K562 (cell line): ENCODE data around the gene ADI1. TPM values are rescaled to one million over a fixed set of nuclear protein-coding genes. Genes with fewer than 3 reads are reported as not detected.

Experiments used
- ATAC-seq: fragments of 200-7000 bp; cut with Tn5 transposase; 3 replicates; pipeline ENCODE4 v1.9.1; 2020; ENCODE audit warnings: moderate library complexity
- BruUV-seq: library from RNA; stranded (reverse); fragments of 400-500 nt; replicated peaks from 2 replicates; lab custom pipeline; 2021; lab: Mats Ljungman, UMichigan
- CTCF ChIA-PET: fragments of 300-600 bp; formaldehyde crosslinking; extraction: SDS; loops from one replicate; lab custom pipeline; 2021; ENCODE audit warnings: low intra/inter-chr PET ratio; lab: Yijun Ruan, JAX
- POLR2A ChIA-PET: fragments of 300-600, 350-650 bp; sonication (Branson Sonifier 250); formaldehyde crosslinking; extraction: SDS; loops from one replicate; lab custom pipeline; 2021; ENCODE audit warnings: antibody characterized with exemption, inconsistent platforms; lab: Yijun Ruan, JAX
- DNase-seq, 4 experiments: peaks; one replicate each; pipeline versions ENCODE4 v3.0.0 to v3.0.0-alpha.2; 2011 to 2018; ENCODE audit warnings: low spot score in 3 of 4, mixed read lengths in 3 of 4; ENCODE audit errors: extremely low read depth in 1 of 4
- FAIRE-seq: peaks from 2 replicates; lab custom pipeline; 2011; peaks lifted over from hg19 to GRCh38; lab: Jason Lieb, UNC
- H2AFZ ChIP-seq: 2 replicates; pipeline ENCODE4 v1.6.0; 2011; ENCODE audit warnings: low read depth, low read length, control low read depth, inconsistent platforms
- H3K27ac ChIP-seq: fragments of 200-600 bp; 3 replicates; pipeline ENCODE4 v1.8.0; 2011; ENCODE audit warnings: low read depth, mild to moderate bottlenecking, control low read depth, inconsistent platforms, low read length, moderate library complexity, mixed read lengths; ENCODE audit errors: extremely low read depth
- H3K27me3 ChIP-seq, 2 experiments: fragments of 300-600 bp in 1 of 2; 2 replicates in 1 of 2; 3 replicates in 1 of 2; pipeline versions ENCODE4 v1.6.0 to v1.8.0; 2011; ENCODE audit warnings: inconsistent platforms in 2 of 2, low read length in 2 of 2, mild to moderate bottlenecking in 1 of 2, mixed read lengths in 1 of 2, moderate library complexity in 1 of 2; ENCODE audit not compliant: control insufficient read depth in 2 of 2, insufficient read depth in 2 of 2
- H3K36me3 ChIP-seq: fragments of 300-600 bp; 3 replicates; pipeline ENCODE4 v1.8.0; 2011; ENCODE audit warnings: mild to moderate bottlenecking, low read length, inconsistent platforms; ENCODE audit not compliant: control insufficient read depth, insufficient read depth
- H3K4me1 ChIP-seq, 2 experiments: fragments of 200-600 bp in 1 of 2; replicated peaks in 1 of 2; 2 replicates in 1 of 2; 3 replicates in 1 of 2; pipeline versions ENCODE4 v1.5.1 to v1.8.0; 2011; ENCODE audit warnings: inconsistent platforms in 2 of 2, low read length in 2 of 2, mild to moderate bottlenecking in 1 of 2, mixed read lengths in 1 of 2, moderate library complexity in 1 of 2; ENCODE audit not compliant: control insufficient read depth in 2 of 2, insufficient read depth in 2 of 2
- H3K4me2 ChIP-seq: 2 replicates; pipeline ENCODE4 v1.6.1; 2011; ENCODE audit warnings: low read length, control low read depth, inconsistent platforms, mixed read lengths; ENCODE audit not compliant: insufficient read depth
- H3K4me3 ChIP-seq: fragments of 200-600 bp; sonication (generic), shearing (Covaris generic); 2 replicates; pipeline ENCODE4 v1.5.1; 2016; ENCODE audit warnings: control low read depth, inconsistent platforms
- H3K79me2 ChIP-seq: fragments of 200-600 bp; 3 replicates; pipeline ENCODE4 v1.8.0; 2011; ENCODE audit warnings: low read length, inconsistent platforms; ENCODE audit not compliant: control insufficient read depth, insufficient read depth
- H3K9ac ChIP-seq, 2 experiments: 2 replicates each; pipeline versions ENCODE4 v1.6.0 to v1.6.1; 2011; ENCODE audit warnings: low read depth in 2 of 2, low read length in 2 of 2, control low read depth in 1 of 2, inconsistent platforms in 1 of 2, mild to moderate bottlenecking in 1 of 2, mixed read lengths in 1 of 2; ENCODE audit not compliant: insufficient read depth in 1 of 2
- H3K9me1 ChIP-seq: one replicate; pipeline ENCODE4 v1.6.0; 2011; ENCODE audit warnings: inconsistent platforms, mild to moderate bottlenecking, low read length, moderate library complexity; ENCODE audit not compliant: control insufficient read depth, insufficient read depth
- H3K9me3 ChIP-seq: replicated peaks from 2 replicates; pipeline ENCODE4 v1.5.1; 2011; ENCODE audit warnings: low read depth, low read length, inconsistent platforms; ENCODE audit not compliant: control insufficient read depth, insufficient read depth
- H4K20me1 ChIP-seq: replicated peaks from 2 replicates; pipeline ENCODE4 v1.6.1; 2011; ENCODE audit warnings: low read length, inconsistent platforms, mixed read lengths; ENCODE audit not compliant: control insufficient read depth, insufficient read depth
- BCL6 ChIP-seq: fragments of 250-450 bp; sonication (Bioruptor Pico); IDR thresholded peaks from 2 replicates; pipeline ENCODE4 v1.4.0; 2020
- E2F3 ChIP-seq: fragments of 250-450 bp; sonication (Bioruptor Pico); IDR thresholded peaks from 2 replicates; pipeline ENCODE4 v1.4.0; 2020; ENCODE audit warnings: mild to moderate bottlenecking
- ILK ChIP-seq: fragments of 450-650 bp; IDR thresholded peaks from 2 replicates; pipeline ENCODE4 v1.6.1; 2016; ENCODE audit warnings: missing genetic modification characterization, low read depth, mild to moderate bottlenecking, missing compliant biosample characterization, moderate library complexity, borderline replicate concordance
- PCBP2 ChIP-seq: fragments of 200-400 bp; formaldehyde crosslinking; IDR thresholded peaks from 2 replicates; pipeline ENCODE4 v1.6.1; 2018; ENCODE audit warnings: low read length, low read depth, mild to moderate bottlenecking, moderate library complexity; ENCODE audit not compliant: poor library complexity, severe bottlenecking
- RBFOX2 ChIP-seq: fragments of 200-400 bp; formaldehyde crosslinking; IDR thresholded peaks from 2 replicates; pipeline ENCODE4 v1.6.1; 2017; ENCODE audit warnings: low read depth, mild to moderate bottlenecking, low read length, moderate library complexity
- SIX5 ChIP-seq, 2 experiments: IDR thresholded peaks; 2 replicates each; pipeline ENCODE4 v1.6.1; 2011; ENCODE audit warnings: low read length in 2 of 2, borderline replicate concordance in 1 of 2, low read depth in 1 of 2, mild to moderate bottlenecking in 1 of 2, moderate library complexity in 1 of 2; ENCODE audit not compliant: insufficient read depth in 1 of 2
- XRCC4 ChIP-seq: IDR thresholded peaks from one replicate; pipeline ENCODE4 v1.6.1; 2011; ENCODE audit not compliant: insufficient read depth, insufficient read length; ENCODE audit errors: extremely low read depth
- ZSCAN29 ChIP-seq: fragments of 450-650 bp; IDR thresholded peaks from 2 replicates; pipeline ENCODE4 v1.6.1; 2017
- WGBS: fragments of 100-300 bp; shearing (Covaris generic); methylation state at CpG from one replicate; pipeline ENCODE4 v1.1.6; 2016; ENCODE audit warnings: low coverage, mixed read lengths; ENCODE audit not compliant: insufficient coverage; ENCODE audit errors: missing lambda C conversion rate; 5-methylcytosine and 5-hydroxymethylcytosine counted together
- in situ Hi-C: fragments of 300-500 bp; cut with MboI; formaldehyde crosslinking; loops from 4 replicates; pipeline ENCODE4 v1.15.0; 2018; ENCODE audit warnings: inconsistent platforms, mixed read lengths
- intact Hi-C: fragments of 100-400 bp; cut with micrococcal nuclease; formaldehyde crosslinking; loops from 2 replicates; pipeline ENCODE4 v1.14.2; 2022
- polyA plus RNA-seq, 8 experiments: library from polyadenylated mRNA; depleted of rRNA in 4 of 8; stranded (reverse) in 5 of 8; unstranded in 3 of 8; fragments of >200 nt; fragmentation: Nextera tagmentation in 2 of 8; fragmentation: Illumina TruSeq in 1 of 8; extraction: Ambion mirVana in 2 of 8; extraction: Trizol in 1 of 8; gene quantifications; 2 replicates each; pipeline versions ENCODE4 v1.2.1 to v1.2.3, GENCODE V29; 2011 to 2014; ENCODE audit warnings: inconsistent platforms in 1 of 8, missing spikeins in 1 of 8
- total RNA-seq, 7 experiments: library from RNA; depleted of rRNA in 6 of 7; stranded (reverse); fragments of >200 nt in 6 of 7; fragmentation: Illumina TruSeq in 2 of 7; extraction: Trizol in 2 of 7; gene quantifications; 2 replicates each; pipeline versions ENCODE4 v1.2.1 to v1.2.3, GENCODE V29; 2011 to 2021; ENCODE audit warnings: low replicate concordance in 1 of 7
- TF ChIP-seq, protein P1 (sequence below): fragments of 250-450 bp; sonication (Bioruptor Pico); IDR thresholded peaks from 2 replicates; pipeline ENCODE4 v1.5.0; 2020; ENCODE audit warnings: mild to moderate bottlenecking, borderline replicate concordance
- TF ChIP-seq, protein P2 (sequence below): sonication (generic); formaldehyde crosslinking; IDR thresholded peaks from 2 replicates; pipeline ENCODE4 v1.8.0; 2022; ENCODE audit warnings: mild to moderate bottlenecking, missing genetic modification reagents
- TF ChIP-seq, protein P3 (sequence below): IDR thresholded peaks from 3 replicates; pipeline ENCODE4 v1.6.1; 2011; ENCODE audit warnings: borderline replicate concordance, mild to moderate bottlenecking, moderate library complexity; ENCODE audit not compliant: insufficient read length; ENCODE audit errors: extremely low read depth
- TF ChIP-seq, protein P4 (sequence below): fragments of 450-650 bp; formaldehyde crosslinking; IDR thresholded peaks from 2 replicates; pipeline ENCODE4 v1.4.0; 2020; ENCODE audit warnings: mild to moderate bottlenecking, moderate library complexity

Gene ADI1
- total and polyA plus RNA-seq, 9 of the 15 experiments (the other 6 are each of a cell fraction or from before 2014, with no cell fraction given), result 6.1 to 51.0 (median 27.1) TPM

DNA sequence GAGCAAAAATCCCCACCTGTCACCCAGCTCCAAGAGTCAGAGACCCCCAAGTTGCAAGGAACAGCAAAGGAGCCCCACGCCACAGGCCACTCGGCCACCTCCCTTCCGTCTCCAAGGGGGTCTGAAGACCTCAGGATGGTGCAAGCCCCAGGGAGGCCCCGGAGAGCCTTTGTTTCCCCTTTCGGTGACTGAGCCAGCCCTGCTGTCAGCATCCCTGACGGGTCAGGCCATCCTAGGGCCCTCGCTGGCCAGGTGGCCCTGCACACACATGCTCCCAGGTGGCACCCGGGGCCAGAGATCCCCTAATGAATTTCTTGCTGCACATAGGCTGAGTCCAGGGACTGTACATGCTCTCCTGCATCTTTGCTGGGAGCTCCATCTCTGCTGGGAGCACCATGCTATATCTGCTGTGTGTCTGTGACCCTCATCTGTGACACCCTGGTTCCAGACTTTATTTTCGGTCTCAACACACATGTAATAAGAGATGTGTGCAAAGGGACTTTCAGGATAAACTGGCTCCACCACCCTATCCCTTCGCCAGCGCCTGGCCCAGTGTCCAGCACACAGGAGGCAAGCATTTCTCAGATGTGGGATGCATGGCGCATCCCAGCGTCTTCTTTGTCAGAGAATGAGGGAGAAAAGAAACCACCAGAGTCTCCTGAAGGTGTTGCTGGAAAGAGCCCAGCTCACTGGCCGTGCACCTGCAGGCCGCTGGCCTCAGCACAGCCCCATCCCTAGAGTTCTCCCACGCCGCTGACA, 27.4 kb downstream of the ADI1 start:
- ChIA-PET CTCF (no interaction called here), POLR2A (interaction anchor here (1.0 kb wide), 1 partner anchor 18 kb away, joined by 3 read pairs; no protein-coding TSS in a partner anchor)
- Histone ChIP-seq H4K20me1 (no peaks in the 10 kb centered on the region), H3K27ac (no peak overlapping the region), H3K4me1 (peaks cover 12 to 43% of the 10 kb centered on the region in 2 experiments; a peak in 4 of 5 replicates), H3K79me2 (no peaks in the 10 kb centered on the region), H3K4me2 (no peak overlapping the region), H3K9me1 (no peaks in the 10 kb centered on the region), H2AFZ (no peak overlapping the region), H3K9me3 (no peaks in the 10 kb centered on the region; the same call in 1 of the 2 replicates), H3K9ac (no peak overlapping the region), H3K36me3 (peaks cover 6% of the 10 kb centered on the region; the same call in 2 of the 3 replicates), H3K4me3 (no peak overlapping the region), H3K27me3 (no peaks in the 10 kb centered on the region)
- 65% methylated on average over 17 of the region's 17 CpGs for WGBS
- ATAC-seq (no peak), DNase-seq (no peak), FAIRE-seq (no peak)
- in situ Hi-C loops, result loop anchor here (10.0 kb wide), 1 partner anchor 163 kb away; the partner anchor contains the start of gene ALLC
- intact Hi-C loops, result no loop called here
- BruUV-seq, result no TSS peak
- TF ChIP-seq, protein P1, sequence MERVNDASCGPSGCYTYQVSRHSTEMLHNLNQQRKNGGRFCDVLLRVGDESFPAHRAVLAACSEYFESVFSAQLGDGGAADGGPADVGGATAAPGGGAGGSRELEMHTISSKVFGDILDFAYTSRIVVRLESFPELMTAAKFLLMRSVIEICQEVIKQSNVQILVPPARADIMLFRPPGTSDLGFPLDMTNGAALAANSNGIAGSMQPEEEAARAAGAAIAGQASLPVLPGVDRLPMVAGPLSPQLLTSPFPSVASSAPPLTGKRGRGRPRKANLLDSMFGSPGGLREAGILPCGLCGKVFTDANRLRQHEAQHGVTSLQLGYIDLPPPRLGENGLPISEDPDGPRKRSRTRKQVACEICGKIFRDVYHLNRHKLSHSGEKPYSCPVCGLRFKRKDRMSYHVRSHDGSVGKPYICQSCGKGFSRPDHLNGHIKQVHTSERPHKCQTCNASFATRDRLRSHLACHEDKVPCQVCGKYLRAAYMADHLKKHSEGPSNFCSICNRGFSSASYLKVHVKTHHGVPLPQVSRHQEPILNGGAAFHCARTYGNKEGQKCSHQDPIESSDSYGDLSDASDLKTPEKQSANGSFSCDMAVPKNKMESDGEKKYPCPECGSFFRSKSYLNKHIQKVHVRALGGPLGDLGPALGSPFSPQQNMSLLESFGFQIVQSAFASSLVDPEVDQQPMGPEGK (CRISPR knock-in tag), result no peak
- no peak for TF ChIP-seq ILK (tag)
- no peak for TF ChIP-seq E2F3 (CRISPR knock-in tag)
- TF ChIP-seq, protein P2, sequence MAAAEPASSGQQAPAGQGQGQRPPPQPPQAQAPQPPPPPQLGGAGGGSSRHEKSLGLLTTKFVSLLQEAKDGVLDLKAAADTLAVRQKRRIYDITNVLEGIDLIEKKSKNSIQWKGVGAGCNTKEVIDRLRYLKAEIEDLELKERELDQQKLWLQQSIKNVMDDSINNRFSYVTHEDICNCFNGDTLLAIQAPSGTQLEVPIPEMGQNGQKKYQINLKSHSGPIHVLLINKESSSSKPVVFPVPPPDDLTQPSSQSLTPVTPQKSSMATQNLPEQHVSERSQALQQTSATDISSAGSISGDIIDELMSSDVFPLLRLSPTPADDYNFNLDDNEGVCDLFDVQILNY, result no peak
- TF ChIP-seq XRCC4, result no peak
- TF ChIP-seq, protein P3, sequence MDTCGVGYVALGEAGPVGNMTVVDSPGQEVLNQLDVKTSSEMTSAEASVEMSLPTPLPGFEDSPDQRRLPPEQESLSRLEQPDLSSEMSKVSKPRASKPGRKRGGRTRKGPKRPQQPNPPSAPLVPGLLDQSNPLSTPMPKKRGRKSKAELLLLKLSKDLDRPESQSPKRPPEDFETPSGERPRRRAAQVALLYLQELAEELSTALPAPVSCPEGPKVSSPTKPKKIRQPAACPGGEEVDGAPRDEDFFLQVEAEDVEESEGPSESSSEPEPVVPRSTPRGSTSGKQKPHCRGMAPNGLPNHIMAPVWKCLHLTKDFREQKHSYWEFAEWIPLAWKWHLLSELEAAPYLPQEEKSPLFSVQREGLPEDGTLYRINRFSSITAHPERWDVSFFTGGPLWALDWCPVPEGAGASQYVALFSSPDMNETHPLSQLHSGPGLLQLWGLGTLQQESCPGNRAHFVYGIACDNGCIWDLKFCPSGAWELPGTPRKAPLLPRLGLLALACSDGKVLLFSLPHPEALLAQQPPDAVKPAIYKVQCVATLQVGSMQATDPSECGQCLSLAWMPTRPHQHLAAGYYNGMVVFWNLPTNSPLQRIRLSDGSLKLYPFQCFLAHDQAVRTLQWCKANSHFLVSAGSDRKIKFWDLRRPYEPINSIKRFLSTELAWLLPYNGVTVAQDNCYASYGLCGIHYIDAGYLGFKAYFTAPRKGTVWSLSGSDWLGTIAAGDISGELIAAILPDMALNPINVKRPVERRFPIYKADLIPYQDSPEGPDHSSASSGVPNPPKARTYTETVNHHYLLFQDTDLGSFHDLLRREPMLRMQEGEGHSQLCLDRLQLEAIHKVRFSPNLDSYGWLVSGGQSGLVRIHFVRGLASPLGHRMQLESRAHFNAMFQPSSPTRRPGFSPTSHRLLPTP, result no peak
- TF ChIP-seq PCBP2, result no peak
- no peak for TF ChIP-seq RBFOX2
- no peak for TF ChIP-seq ZSCAN29
- TF ChIP-seq SIX5 (IDR thresholded peaks at IDR 0.05; ENCODE audit: borderline replicate concordance in 1 of 2, insufficient read depth in 1 of 2, low read depth in 1 of 2, low read length in 2 of 2), result no peak
- TF ChIP-seq, protein P4, sequence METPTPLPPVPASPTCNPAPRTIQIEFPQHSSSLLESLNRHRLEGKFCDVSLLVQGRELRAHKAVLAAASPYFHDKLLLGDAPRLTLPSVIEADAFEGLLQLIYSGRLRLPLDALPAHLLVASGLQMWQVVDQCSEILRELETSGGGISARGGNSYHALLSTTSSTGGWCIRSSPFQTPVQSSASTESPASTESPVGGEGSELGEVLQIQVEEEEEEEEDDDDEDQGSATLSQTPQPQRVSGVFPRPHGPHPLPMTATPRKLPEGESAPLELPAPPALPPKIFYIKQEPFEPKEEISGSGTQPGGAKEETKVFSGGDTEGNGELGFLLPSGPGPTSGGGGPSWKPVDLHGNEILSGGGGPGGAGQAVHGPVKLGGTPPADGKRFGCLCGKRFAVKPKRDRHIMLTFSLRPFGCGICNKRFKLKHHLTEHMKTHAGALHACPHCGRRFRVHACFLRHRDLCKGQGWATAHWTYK (CRISPR knock-in tag), result no peak
- TF ChIP-seq BCL6 (CRISPR knock-in tag), result no peak
